Right atrium auricular region (tissue), 2 donors: ENCODE data around the gene TFAP2E. TPM values are rescaled to one million over a fixed set of nuclear protein-coding genes. Genes with fewer than 3 reads are reported as not detected.

Experiments
- DNase-seq: peaks from one replicate; pipeline ENCODE4 v3.0.0-alpha.2; 2019; ENCODE audit warnings: low spot score
- H3K27ac ChIP-seq, 2 donors: fragments of 200-600 bp; sonication (generic); 1 replicate in 1 of 2; 2 replicates in 1 of 2; pipeline ENCODE4 v1.5.1; 2016 to 2019
- H3K27me3 ChIP-seq, 2 donors: fragments of 200-600 bp; sonication (generic); one replicate each; pipeline versions ENCODE4 v1.5.1 to v1.6.0; 2017 to 2019
- H3K36me3 ChIP-seq: fragments of 200-600 bp; sonication (generic); one replicate; pipeline ENCODE4 v1.5.1; 2016
- H3K4me1 ChIP-seq, 2 donors: fragments of 200-600 bp; sonication (generic); one replicate each; pipeline versions ENCODE4 v1.5.1 to v1.6.0; 2017 to 2019
- H3K4me3 ChIP-seq, 2 donors: fragments of 200-600 bp; sonication (generic); 1 replicate in 1 of 2; 2 replicates in 1 of 2; pipeline ENCODE4 v1.5.1; 2017 to 2019; ENCODE audit warnings: mild to moderate bottlenecking in 1 of 2, moderate library complexity in 1 of 2
- H3K9me3 ChIP-seq, 2 donors: fragments of 200-600 bp; sonication (generic); one replicate each; pipeline ENCODE4 v1.5.1; 2019
- CTCF ChIP-seq, 2 donors: fragments of 200-600 bp; sonication (generic); IDR thresholded peaks; one replicate each; pipeline ENCODE4 v1.5.1; 2019; ENCODE audit warnings: antibody characterized with exemption in 2 of 2
- total RNA-seq, 2 donors: library from RNA; depleted of rRNA; stranded (reverse); fragments of >200 nt; gene quantifications; one replicate each; pipeline ENCODE4 v1.1.0, GENCODE V29; 2016

Gene TFAP2E
- total RNA-seq, 2 donors from 2014 or later = not detected

- H3K4me3 ChIP-seq = no peak overlapping the region
- H3K27me3 ChIP-seq = no peaks in the 10 kb centered on the region
- H3K4me1 ChIP-seq = no peaks in the 10 kb centered on the region
- DNase-seq = no peak
- no peak for TF ChIP-seq CTCF (IDR thresholded peaks at IDR 0.05)
- no peaks in the 10 kb centered on the region for H3K9me3 ChIP-seq
- H3K27ac ChIP-seq = no peak overlapping the region
- H3K36me3 ChIP-seq = peaks cover 72% of the 10 kb centered on the region
Measured at GRCh38 chr1:35605867-35606182, 32.7 kb downstream of the TFAP2E start.

- Histone ChIP-seq H3K27ac (no peak overlapping the region), H3K4me1 (no peaks in the 10 kb centered on the region), H3K9me3 (no peaks in the 10 kb centered on the region), H3K4me3 (no peak overlapping the region), H3K27me3 (no peaks in the 10 kb centered on the region), H3K36me3 (peaks cover 22% of the 10 kb centered on the region)
- no peak for DNase-seq
- no peak for TF ChIP-seq CTCF (IDR thresholded peaks at IDR 0.05)
Measured at GRCh38 chr1:35611655-35612054, 38.5 kb downstream of the TFAP2E start.

- H3K27me3 ChIP-seq = no peaks in the 10 kb centered on the region
- no peaks in the 10 kb centered on the region for H3K9me3 ChIP-seq
- DNase-seq = no peak
- no peak overlapping the region for H3K27ac ChIP-seq
- H3K36me3 ChIP-seq = peaks cover 6% of the 10 kb centered on the region
- H3K4me1 ChIP-seq = no peaks in the 10 kb centered on the region
- no peak overlapping the region for H3K4me3 ChIP-seq
- no peak for TF ChIP-seq CTCF (IDR thresholded peaks at IDR 0.05)
Measured at GRCh38 chr1:35615440-35615839, 42.3 kb downstream of the TFAP2E start.

- Histone ChIP-seq H3K27me3 (no peaks in the 10 kb centered on the region), H3K9me3 (no peaks in the 10 kb centered on the region), H3K4me3 (no peak overlapping the region), H3K27ac (no peak overlapping the region), H3K4me1 (no peaks in the 10 kb centered on the region), H3K36me3 (peaks cover 12% of the 10 kb centered on the region)
- no peak for DNase-seq
- no peak for TF ChIP-seq CTCF (IDR thresholded peaks at IDR 0.05)
Measured at GRCh38 chr1:35619237-35620121, 46.4 kb downstream of the TFAP2E start.

- H3K27me3 ChIP-seq = no peaks in the 10 kb centered on the region
- H3K4me1 ChIP-seq = no peaks in the 10 kb centered on the region
- DNase-seq = no peak
- H3K4me3 ChIP-seq = no peak overlapping the region
- no peaks in the 10 kb centered on the region for H3K9me3 ChIP-seq
- no peak overlapping the region for H3K27ac ChIP-seq
- peaks cover 19% of the 10 kb centered on the region for H3K36me3 ChIP-seq
- TF ChIP-seq CTCF (IDR thresholded peaks at IDR 0.05) = no peak
Measured at GRCh38 chr1:35622510-35623178, 49.5 kb downstream of the TFAP2E start.
